UCSD-AML1 (cell line): Measurements from ENCODE around the gene TAS1R3.

ENCODE experiments used
- DNase-seq: peaks from one replicate; lab custom pipeline; 2025; ENCODE audit not compliant: unreplicated experiment; lab: John Stamatoyannopoulos, UW

The TAS1R3 gene

DNA sequence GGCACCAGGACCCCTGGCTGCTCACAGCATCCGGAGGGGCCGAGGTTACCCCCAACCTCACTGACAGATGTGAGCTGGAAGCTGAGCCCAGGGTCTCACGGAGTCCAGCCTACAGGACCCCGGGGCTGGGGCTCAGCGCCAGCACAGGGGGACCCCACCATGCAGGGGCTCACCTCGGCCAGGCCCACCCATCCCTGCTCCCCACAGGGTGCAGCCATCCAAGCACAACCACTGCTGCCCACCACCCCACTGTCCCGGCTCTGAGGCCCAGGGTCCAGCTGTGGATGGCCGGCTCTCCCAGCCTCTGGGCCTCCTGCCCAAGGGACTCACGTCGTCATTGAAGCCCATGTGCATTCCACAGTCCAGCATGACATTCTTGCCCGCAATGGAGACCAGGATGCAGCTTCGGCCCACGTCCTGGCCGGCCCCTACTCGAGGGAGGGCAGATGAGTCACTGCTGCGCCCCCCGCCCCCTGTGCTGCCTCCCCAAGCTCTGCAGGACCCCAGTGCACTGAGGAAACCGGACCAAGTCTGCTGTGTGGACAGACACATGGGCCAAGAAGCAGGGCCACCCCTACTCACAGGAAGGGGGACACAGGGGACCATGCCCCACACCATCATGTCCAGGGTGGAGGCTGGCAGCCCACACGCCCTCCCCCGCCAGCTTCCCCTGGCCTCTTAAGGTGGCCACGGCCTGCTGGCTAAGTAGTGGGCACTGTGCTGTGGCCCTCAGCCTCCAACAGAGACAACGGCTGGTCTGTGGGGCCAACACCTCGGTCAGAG lies 10.2 kb upstream of the TAS1R3 start:
- no peak for DNase-seq

DNA sequence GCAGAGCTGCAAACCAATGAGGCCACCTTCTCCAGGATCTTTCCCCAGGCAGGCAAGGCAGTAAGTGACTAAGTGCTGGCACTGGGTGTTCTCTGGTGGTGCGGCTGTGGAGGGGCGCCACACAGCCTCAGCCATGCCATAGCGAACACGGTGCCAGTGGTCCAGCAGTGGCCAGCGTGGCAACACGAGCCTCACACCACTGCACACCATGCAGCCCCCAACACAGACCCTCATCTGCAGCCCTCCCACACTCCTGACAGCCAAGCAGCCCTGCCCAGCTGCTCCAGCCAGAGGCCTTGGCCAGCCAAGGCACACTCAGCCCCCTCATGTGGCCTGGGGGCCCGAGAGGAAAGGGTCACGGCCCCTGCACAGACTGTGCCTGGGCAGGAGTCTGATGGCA lies 9.6 kb upstream of the TAS1R3 start:
- no peak for DNase-seq

GRCh38 chr1:1322418-1322817 lies 8.7 kb upstream of the TAS1R3 start:
- no peak for DNase-seq

- no peak for DNase-seq
Observed at GRCh38 chr1:1322952-1323351, 8.1 kb upstream of the TAS1R3 start.

DNA sequence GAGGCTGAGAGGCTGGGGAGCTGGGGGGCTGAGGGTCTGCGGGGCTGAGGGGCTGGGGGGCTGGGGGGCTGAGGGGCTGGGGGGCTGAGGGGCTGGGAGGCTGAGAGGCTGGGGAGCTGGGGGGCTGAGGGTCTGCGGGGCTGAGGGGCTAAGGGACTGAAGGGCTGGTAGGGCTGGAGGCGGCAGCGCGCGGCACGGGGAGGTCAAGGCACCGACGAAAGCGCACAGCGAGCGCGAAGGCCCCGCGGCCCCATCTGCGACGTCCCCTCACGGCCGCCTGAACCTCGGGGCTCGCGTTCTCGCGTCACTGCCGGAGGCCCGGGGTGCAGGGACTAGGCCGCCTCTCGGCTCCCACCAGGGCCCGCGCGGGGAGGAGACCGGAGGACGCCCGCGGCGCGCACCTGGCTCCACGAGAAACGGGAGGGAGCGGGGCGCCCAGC lies 7.0 kb upstream of the TAS1R3 start:
- DNase-seq: no peak

GRCh38 chr1:1324524-1325287 lies 6.4 kb upstream of the TAS1R3 start, which contains the start of the genes CPTP and INTS11:
Gene CPTP (plus strand): TSS chr1:1324802. CDS start chr1:1326911, 2,109 bp downstream.
Gene INTS11 (minus strand): TSS chr1:1324660. CDS start chr1:1324608, 52 bp downstream.
- peak; percentile 94 for DNase-seq

DNA sequence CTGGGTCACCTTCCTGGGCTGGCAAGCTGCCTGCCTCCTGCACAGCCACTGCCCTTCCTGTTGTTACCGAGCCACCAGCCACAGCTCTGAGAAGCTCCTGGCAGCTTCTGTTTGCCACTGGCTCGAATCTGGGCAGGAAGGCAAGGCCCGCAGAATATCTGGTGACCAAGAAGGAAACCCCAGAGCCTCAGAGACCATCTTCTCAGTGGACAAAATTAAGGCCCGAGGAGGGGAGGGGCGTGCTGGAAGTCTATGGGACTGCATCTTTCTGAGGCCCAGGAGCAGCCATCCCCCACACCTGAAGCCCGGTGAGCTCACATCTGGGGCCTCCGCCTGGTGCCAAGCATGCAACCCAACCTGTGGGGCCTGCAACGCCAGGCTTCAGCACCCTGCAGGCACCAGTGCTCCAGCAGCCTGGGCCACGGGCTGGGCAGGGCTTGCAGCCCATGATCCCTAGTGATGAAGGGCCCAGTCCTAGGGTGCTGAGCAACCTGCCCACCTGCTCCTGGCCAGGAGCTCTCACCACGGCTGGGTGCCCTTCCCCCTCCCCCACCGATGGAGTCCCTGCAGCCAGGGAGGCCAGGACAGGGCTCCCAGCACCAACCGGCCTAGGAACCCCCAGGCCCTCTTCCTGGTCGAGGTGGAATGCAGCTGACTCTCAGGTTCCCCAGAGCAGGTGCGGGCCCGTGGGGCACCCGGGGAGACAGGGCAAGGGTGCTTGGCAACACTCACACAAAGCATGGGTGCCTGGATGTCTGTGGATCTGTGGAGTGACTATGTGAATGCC lies 5.6 kb upstream of the TAS1R3 start:
- DNase-seq: no peak

- DNase-seq: no peak
Observed at GRCh38 chr1:1326075-1326605, 4.9 kb upstream of the TAS1R3 start.

GRCh38 chr1:1327291-1327690 lies 3.8 kb upstream of the TAS1R3 start:
- DNase-seq: no peak

DNA sequence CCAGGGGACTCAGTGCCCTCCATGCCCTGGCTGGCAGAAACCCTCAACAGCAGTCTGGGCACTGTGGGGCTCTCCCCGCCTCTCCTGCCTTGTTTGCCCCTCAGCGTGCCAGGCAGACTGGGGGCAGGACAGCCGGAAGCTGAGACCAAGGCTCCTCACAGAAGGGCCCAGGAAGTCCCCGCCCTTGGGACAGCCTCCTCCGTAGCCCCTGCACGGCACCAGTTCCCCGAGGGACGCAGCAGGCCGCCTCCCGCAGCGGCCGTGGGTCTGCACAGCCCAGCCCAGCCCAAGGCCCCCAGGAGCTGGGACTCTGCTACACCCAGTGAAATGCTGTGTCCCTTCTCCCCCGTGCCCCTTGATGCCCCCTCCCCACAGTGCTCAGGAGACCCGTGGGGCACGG lies 2.8 kb upstream of the TAS1R3 start:
- DNase-seq: no peak

GRCh38 chr1:1329304-1330210 lies 1.5 kb upstream of the TAS1R3 start:
- DNase-seq: no peak

- DNase-seq: no peak
Observed at GRCh38 chr1:1330366-1331067, 563 bp upstream of the TAS1R3 start.

GRCh38 chr1:1332031-1332755 lies 1.1 kb downstream of the TAS1R3 start:
- no peak for DNase-seq

DNA sequence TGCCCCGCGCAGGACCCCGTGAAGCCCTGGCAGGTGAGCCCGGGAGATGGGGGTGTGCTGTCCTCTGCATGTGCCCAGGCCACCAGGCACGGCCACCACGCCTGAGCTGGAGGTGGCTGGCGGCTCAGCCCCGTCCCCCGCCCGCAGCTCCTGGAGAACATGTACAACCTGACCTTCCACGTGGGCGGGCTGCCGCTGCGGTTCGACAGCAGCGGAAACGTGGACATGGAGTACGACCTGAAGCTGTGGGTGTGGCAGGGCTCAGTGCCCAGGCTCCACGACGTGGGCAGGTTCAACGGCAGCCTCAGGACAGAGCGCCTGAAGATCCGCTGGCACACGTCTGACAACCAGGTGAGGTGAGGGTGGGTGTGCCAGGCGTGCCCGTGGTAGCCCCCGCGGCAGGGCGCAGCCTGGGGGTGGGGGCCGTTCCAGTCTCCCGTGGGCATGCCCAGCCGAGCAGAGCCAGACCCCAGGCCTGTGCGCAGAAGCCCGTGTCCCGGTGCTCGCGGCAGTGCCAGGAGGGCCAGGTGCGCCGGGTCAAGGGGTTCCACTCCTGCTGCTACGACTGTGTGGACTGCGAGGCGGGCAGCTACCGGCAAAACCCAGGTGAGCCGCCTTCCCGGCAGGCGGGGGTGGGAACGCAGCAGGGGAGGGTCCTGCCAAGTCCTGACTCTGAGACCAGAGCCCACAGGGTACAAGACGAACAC lies 1.8 kb downstream of the TAS1R3 start:
- no peak for DNase-seq

GRCh38 chr1:1333551-1334241 lies 2.6 kb downstream of the TAS1R3 start:
- DNase-seq: no peak

GRCh38 chr1:1334835-1335234 lies 3.8 kb downstream of the TAS1R3 start:
- DNase-seq: no peak

- DNase-seq: no peak
Observed at GRCh38 chr1:1335283-1335682, 4.2 kb downstream of the TAS1R3 start.

GRCh38 chr1:1335792-1336248 lies 4.7 kb downstream of the TAS1R3 start:
- no peak for DNase-seq
